ENCODE results near the gene NEDD9.

The NEDD9 gene

GRCh38 chr6:11221623-11222384, 10.7 kb downstream of the NEDD9 start:
- no peak for FAIRE-seq

GRCh38 chr6:11219400-11219834, 13.1 kb downstream of the NEDD9 start:
- FAIRE-seq: no peak
- DNase-seq (ENCODE audit: insufficient read length, low spot score): no peak

More at GRCh38 chr6:11221623-11222384, 10.7 kb downstream of the NEDD9 start:
- DNase-seq (ENCODE audit: insufficient read length, low spot score): no peak

- DNase-seq (ENCODE audit: insufficient read length, low spot score) (no peak), FAIRE-seq (no peak)
Observed at GRCh38 chr6:11218538-11219399, 13.7 kb downstream of the NEDD9 start.

GRCh38 chr6:11218102-11218442, 14.4 kb downstream of the NEDD9 start:
- DNase-seq (ENCODE audit: insufficient read length, low spot score) (no peak), FAIRE-seq (no peak)

GRCh38 chr6:11217360-11218101, 14.9 kb downstream of the NEDD9 start:
- no peak for DNase-seq (ENCODE audit: insufficient read length, low spot score)

GRCh38 chr6:11215773-11216172, 16.7 kb downstream of the NEDD9 start:
- FAIRE-seq (no peak), DNase-seq (ENCODE audit: insufficient read length, low spot score) (no peak)

More at GRCh38 chr6:11217360-11218101, 14.9 kb downstream of the NEDD9 start:
- no peak for FAIRE-seq

GRCh38 chr6:11214901-11215300, 17.6 kb downstream of the NEDD9 start:
- no peak for FAIRE-seq

GRCh38 chr6:11214084-11214833, 18.2 kb downstream of the NEDD9 start:
- no peak for DNase-seq (ENCODE audit: insufficient read length, low spot score)
- no peak for FAIRE-seq

More at GRCh38 chr6:11214901-11215300, 17.6 kb downstream of the NEDD9 start:
- no peak for DNase-seq (ENCODE audit: insufficient read length, low spot score)

GRCh38 chr6:11213422-11214021, 18.9 kb downstream of the NEDD9 start:
- DNase-seq (ENCODE audit: insufficient read length, low spot score) (no peak), FAIRE-seq (no peak)

GRCh38 chr6:11212664-11213063, 19.8 kb downstream of the NEDD9 start:
- FAIRE-seq: no peak
- DNase-seq (ENCODE audit: insufficient read length, low spot score): peak; percentile 37

- no peak for FAIRE-seq
Observed at GRCh38 chr6:11211254-11211653, 21.2 kb downstream of the NEDD9 start.

GRCh38 chr6:11210386-11211138, 21.9 kb downstream of the NEDD9 start:
- no peak for FAIRE-seq
- no peak for DNase-seq (ENCODE audit: insufficient read length, low spot score)

More at GRCh38 chr6:11211254-11211653, 21.2 kb downstream of the NEDD9 start:
- no peak for DNase-seq (ENCODE audit: insufficient read length, low spot score)

- DNase-seq (ENCODE audit: insufficient read length, low spot score): no peak
- no peak for FAIRE-seq
Observed at GRCh38 chr6:11209906-11210305, 22.6 kb downstream of the NEDD9 start.

- FAIRE-seq (no peak), DNase-seq (ENCODE audit: insufficient read length, low spot score) (no peak)
Observed at GRCh38 chr6:11209369-11209768, 23.1 kb downstream of the NEDD9 start.

GRCh38 chr6:11208854-11209253, 23.6 kb downstream of the NEDD9 start:
- FAIRE-seq (no peak), DNase-seq (ENCODE audit: insufficient read length, low spot score) (no peak)

GRCh38 chr6:11208267-11208666, 24.2 kb downstream of the NEDD9 start:
- FAIRE-seq (no peak), DNase-seq (ENCODE audit: insufficient read length, low spot score) (no peak)

GRCh38 chr6:11207199-11207968, 25.1 kb downstream of the NEDD9 start:
- peak; percentile 69 for DNase-seq (ENCODE audit: insufficient read length, low spot score)

GRCh38 chr6:11206576-11206975, 25.9 kb downstream of the NEDD9 start:
- FAIRE-seq (no peak), DNase-seq (ENCODE audit: insufficient read length, low spot score) (no peak)

More at GRCh38 chr6:11207199-11207968, 25.1 kb downstream of the NEDD9 start:
- FAIRE-seq: peak; percentile 84

All from HTR-8/SVneo (cell line).